ENCODE data around the gene PIP5KL1. TPM values are rescaled to one million over a fixed set of nuclear protein-coding genes. Genes with fewer than 3 reads are reported as not detected.

PIP5KL1 gene, protein sequence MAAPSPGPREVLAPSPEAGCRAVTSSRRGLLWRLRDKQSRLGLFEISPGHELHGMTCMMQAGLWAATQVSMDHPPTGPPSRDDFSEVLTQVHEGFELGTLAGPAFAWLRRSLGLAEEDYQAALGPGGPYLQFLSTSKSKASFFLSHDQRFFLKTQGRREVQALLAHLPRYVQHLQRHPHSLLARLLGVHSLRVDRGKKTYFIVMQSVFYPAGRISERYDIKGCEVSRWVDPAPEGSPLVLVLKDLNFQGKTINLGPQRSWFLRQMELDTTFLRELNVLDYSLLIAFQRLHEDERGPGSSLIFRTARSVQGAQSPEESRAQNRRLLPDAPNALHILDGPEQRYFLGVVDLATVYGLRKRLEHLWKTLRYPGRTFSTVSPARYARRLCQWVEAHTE
- 1.6 and 3.4 TPM in 2 replicates for total RNA-seq (2014; rRNA removed; shearing (Covaris generic))

DNA sequence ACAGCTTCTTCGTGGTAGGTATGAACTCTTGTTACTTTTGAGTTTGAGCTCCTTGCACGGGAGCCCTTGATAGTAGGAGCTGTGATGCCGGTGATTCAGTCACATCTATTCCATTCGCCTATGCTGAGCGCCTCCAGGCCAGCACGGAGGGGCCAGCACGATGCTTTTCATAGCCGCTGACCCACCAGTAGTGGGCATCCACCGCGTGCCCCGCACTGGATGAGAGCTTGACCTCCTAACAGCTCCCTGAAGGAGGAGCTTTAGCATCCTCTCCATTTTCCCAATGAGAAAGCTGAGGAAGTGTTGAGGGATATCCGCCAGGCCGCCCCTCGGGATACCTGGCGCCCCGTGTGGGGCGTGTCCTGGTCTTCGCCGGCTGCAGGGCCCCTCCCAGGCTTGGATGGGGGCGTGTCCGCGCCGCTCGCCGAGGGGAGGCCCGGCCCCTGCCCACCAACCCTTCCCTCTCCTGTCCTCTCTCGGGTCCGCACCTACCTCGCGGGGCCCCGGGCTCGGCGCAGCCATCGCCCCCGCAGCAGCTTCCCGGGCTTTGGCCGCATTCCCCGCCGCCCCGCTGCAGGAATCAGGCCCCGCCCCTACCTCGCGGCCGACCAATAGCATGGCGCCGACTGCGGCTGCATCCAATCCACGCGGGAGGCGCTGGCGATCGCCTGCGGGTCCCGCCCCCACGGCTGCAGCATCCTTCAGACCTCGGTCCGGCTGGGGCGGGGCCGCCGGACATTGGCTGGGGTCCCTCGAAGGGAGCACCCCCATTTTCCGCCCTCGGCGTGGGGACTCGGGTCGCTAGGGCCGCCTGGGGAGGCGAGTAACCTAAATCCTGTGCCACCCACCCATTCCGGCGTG, at the start of gene PIP5KL1:
Gene PIP5KL1, minus strand, starts transcription at position 547 of the 861 bp plus-strand sequence. Its CDS starts 25 bp downstream, at position 522.
- DNase-seq (ENCODE audit: low spot score): peak; percentile 90

DNA sequence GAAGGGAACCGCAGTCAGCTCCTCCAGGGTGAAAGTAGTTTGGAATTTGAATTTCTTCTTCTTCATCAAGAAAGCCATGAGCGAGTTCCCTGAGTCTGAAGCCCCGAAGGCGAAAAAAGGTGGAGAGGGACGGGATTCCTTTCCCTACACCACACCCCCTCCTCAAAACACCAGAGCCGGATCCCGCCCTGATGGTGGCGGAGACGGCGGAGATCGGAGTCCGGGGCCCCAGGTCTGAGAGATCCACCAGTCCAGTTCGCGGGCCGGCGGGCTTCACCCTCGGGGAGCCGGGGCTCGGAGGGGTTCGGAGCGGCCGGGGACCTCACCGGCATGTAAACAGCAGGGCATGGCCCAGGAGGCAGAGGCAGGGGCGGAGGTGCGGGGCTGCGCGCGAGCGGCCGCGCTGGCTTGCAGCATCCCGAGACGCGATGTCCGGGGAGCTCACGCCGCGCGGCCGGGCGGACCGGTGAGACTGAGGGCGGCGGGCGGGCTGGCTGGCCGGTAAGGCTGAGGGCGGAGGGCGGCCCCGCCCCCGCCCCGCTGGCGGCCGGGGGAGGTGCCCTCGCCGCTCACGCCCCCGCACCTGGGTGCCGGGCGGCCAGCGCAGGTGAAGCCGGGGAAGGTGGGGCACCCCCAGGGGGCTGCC, 49.6 kb upstream of the PIP5KL1 start:
- DNase-seq (ENCODE audit: low spot score): no peak

DNA sequence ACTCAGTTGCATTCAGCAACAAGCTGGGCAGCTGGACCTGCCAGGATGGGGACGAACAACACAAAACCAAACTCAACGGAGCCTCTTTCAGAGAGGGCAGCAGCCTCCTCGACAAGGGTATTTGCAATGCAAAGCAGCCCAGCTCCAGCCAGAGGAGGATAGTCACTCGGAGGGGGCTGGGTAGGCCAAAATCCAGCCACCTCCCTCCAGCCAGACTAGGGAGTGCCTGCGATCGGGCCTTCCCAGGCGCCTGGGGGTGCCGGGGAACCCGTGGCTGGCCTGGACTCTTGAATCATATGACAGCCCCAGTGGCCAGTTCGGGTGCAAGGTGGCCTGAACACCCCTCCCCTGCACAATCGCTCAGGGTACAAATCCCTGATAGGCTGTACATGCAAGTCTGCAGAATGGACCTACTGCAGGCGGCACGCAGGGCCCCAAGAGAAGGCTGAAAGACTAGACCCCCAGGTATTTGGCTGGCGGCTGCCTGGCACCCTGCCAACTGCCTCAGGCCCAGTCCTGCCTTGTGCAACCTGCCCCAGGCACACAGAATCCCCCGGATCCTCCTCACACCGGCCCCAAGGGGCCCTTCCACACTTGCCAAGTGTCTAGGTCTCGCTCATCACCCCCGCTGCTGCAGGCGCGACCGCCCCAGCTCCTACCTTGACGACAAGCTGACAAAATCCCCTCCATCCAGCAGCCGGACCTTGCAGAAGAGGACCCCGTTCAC, 48.9 kb upstream of the PIP5KL1 start:
- DNase-seq (ENCODE audit: low spot score): peak; percentile 58

DNA sequence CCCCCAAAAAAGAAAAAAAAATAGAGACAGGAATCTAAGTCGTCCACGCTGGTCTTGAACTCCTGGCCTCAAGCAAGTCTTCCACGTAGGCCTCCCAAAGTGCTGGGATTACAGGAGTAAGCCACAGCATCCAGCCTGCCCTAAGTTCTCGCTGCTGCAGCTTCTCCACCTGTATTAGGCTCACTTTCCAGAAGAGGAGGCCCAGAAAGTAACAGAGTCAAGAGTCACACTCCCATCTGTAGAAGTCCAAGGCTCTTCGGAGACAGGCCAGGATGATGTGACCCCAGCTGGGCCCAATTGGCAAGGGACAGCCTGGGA, 48.4 kb upstream of the PIP5KL1 start:
- DNase-seq (ENCODE audit: low spot score): no peak

DNA sequence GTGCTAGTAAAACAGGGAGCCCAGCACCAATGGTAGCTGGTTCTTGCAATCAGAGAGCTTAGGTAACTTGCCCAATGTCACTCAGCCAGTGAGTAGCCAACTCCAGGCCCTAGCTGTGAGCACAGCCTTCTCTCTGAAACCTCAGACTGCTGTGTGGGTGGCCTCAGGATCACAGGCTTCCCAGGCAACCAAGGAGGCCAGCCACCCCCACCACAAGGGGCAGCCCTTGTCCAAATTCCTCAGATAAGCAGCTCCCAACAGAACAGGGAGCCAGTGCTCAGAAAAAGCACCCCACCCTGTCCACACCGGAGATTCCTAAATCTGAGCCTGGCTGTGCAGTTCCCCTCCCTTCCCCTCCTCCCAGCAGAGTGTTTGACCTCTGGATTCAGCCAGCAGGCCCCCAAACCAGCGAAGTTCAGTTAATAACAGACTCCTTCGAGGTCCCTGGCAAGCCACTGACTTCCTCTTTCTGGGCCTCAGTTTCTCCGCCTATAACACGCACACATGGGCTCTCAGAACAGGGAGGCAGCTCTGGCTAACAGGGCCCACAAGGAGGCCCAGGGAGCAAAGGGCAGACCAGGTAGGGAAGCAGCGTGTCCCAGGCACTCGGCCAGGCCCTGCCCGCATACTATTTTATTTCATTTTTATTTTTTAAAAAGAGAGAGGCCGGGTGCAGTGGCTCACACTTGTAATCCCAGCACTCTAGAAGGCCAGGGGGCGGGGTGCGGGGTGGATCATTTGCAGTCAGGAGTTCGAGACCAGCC, 47.5 kb upstream of the PIP5KL1 start:
- peak; percentile 82 for DNase-seq (ENCODE audit: low spot score)

DNA sequence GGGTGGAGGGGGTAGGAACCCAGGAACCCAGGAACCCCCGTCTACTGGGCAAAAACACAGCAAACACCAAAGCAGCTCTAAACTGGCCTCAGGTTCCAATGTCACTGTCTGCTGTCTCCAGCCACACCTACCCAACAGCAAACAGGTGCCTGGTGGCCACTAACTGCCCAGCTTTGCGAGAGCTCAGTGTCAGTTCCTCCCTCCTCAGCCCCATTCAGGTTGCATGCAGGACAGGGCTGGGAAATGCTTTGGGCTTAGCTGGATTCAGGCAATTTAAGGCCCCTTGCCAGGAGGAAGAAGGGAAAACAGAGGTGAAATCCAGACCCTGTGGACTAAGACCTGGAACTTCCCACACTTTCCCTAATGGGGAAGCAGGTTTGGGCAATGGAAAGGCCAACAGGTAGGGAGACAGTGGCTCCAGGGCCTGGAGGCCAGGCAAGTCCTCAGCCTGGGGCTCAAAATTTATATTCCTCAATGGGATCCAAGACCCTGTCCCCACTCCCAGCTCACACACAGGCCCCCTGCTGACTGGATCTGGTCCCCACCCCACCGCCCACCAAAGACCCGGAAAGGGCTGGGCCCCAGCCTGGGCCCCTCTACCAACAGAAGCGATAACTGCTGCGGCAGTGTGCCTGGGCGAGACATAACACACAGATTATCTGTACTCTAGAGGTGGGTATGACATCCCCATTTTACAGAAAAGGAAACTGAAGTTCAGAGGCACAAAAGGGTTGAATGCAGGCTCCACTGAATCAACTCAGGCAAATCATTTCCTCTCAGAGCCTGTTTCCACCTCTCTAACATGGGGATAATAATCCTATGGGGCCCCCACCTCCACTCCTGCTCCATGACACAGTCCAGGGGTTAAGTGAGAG, 46.7 kb upstream of the PIP5KL1 start:
- no peak for DNase-seq (ENCODE audit: low spot score)

DNA sequence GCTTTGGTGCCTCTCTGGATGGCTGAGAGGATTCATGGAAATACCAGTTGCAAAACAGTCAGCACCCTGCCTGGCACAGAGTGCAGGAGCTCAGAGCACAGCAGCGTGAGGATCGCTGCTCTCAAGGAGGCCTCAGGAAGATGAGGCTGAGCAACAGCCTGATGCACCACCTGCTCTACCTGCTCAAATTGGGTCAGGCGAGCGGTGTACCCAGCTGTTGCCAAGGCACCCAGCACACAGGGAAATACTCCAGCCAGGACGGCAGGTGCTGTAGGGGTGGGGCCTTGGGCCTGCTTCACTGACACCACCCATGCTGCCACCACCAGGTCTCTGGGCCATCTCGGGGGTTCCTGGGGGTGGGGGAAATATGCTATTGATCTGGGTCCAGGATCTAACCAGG, 45.9 kb upstream of the PIP5KL1 start:
- no peak for DNase-seq (ENCODE audit: low spot score)

DNA sequence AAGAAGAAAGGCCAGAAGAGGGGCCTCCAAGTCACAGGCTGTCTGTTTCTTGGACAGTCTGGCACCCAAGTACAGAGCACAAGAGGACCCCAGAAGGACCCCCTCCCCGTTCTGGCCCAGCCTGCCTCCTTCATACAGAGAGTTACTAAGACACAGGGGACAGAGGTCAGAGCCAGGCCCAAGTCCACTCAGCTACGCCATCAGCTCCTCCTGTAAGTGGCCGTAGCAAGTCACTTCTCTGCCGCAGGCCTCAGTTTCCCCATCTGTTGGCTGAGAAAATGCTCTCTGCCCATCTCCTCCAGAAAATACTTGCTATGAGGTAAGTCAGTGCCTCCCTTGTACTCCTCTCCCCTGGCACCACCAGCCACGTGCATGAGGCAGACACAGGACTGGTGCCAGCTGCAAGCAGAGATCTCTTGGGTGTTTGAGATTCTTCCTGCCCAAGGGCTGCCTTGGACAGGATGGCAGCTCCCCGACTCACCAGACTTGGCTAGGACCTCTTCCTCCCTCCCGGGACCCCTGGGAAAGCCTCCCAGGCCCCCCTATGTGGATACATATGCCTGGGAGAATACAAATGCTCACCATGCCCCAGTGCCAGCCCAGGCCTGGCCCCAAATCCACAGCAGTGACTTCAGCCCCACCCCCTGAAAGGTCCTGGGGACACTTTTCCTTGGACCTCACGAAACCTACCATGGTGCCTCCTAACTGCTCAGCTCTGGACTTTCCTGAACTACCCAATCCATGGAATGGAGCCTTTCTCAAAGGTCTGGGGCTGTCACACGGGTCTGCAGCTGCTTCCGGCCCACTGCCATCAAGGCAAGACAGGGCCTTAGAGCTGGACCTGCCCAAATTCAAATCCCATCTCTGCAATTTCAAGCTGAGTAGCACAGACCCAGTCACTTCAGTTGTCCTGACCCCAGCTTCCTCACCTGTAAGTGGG, 45.1 kb upstream of the PIP5KL1 start:
- no peak for DNase-seq (ENCODE audit: low spot score)

DNA sequence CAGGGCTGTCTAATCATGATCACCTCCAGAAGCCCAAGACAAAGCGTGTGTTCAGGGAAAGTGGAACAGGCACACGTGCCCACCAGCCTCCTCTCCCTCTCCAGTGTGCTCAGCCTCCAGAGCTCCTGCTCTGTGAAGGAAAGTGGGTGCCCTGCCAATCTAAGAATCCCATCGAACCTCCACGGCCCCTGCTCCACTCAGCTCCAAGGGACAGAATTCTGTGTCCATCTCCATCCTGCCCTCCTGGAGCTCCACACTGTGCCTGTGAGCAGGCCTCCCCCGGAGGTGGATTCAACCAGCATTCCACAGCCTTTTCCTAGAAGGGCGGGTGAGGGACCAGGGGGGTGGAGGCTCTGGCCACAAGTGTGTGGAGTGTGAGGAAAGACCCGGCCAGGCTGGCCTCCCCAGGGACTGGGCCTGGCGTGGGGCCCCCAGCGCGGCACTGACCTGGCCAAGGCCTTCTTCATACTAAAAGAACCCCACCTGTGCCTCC, 44.2 kb upstream of the PIP5KL1 start:
- DNase-seq (ENCODE audit: low spot score): no peak

DNA sequence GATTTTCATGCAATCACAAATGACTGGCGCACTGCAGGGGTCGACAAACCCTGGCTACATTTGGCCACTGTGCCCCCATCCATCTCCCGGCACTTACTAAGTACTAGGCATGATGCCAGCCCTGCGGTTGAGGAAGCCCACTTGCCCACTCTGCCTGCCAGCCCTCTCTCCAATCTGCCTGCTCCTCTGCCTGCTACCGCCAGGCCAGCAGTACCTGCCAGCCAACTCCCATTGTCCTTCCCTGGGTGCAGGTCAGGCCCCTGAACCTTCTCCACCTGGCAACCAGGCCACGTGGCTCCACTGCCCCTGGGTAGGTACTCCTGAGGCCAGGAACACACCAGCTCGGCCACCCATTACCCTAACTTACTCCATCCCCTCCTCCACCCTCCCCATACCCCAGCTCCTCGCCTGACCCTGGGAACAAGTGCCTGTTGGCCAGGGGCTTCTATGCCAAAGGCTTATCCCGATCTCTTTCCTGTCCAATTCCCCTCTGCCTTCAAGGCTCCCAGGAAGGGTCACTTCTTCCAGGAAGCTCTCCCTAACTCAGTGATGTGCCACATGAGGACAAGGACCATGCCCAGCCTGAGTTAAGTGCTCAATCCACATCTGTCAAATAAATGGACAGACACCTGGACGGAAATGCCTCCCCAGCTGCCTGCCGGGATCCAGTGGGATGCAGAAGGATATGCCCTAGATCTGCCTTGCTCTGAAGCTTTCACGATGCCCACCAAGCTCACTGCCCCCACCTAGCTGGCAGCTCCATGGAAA, 43.6 kb upstream of the PIP5KL1 start:
- no peak for DNase-seq (ENCODE audit: low spot score)

DNA sequence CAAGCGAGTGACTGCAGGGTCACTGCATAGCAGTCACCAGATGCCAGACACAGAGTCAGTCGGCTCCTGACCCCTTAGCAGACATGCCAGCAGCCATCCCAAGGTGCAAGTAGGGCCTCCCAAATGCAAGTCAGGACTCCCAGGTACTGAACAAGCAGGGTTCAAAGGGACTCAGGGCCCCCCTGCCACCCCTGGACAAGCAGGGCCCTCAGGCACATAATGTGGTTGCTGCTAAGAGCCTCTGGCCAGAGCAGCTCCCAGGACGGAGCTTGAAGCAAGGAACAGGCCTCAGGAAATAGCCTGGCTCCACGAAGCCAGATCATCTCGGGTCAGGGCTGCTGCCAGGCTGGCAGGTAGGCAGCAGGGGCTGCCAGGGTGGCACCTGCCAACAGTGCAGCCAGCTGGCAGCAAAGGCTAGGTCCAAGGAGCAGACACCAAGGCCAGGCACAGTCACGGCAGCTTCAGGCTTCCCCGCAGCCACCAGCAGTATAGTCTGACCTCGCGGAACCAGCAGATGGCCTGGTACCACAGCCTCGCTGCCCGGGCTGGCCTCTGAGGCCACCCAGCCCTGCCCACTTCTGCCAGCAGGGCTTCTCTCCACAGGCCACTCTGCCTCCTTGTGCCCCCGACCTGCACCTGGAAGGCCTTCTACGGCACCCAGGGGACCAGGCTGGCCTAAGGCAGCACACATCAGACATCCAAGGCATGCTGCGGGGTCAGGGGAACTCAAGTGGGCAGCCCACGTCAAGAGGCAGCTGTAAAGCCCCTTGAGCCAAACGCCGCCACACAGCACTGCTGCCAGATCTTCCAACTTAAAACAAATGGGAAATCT, 42.8 kb upstream of the PIP5KL1 start:
- DNase-seq (ENCODE audit: low spot score): no peak

DNA sequence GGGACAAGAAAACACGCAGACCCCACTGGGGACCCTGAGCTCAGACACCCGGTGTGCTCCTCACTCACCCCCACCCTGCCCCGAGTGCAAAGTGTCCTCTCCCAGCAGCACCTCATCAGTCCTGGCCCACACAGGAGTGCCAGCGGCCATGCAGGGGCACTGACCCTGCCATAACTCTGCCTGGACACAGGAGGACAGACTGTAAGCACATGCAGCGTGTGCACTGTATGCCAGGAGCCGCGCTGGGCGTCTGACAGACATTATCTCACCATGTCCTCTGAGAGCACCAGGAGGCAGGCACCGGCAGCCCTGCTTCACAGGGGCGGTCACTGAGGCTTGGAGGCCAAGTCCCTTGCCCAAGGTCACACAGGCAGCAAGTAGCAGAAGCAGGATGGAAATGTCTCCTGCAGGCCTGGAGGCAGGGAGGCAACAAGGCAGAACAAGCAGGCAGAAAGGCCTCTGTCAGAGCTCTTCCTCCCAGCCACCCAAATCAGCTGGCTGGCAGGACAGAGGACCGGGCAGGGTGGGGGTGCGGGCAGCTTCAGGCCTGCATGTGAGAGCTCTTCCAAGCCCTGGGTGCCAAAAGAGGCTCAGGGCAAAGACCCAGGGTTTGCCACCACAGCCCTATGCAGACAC, 41.8 kb upstream of the PIP5KL1 start:
- DNase-seq (ENCODE audit: low spot score): no peak

DNA sequence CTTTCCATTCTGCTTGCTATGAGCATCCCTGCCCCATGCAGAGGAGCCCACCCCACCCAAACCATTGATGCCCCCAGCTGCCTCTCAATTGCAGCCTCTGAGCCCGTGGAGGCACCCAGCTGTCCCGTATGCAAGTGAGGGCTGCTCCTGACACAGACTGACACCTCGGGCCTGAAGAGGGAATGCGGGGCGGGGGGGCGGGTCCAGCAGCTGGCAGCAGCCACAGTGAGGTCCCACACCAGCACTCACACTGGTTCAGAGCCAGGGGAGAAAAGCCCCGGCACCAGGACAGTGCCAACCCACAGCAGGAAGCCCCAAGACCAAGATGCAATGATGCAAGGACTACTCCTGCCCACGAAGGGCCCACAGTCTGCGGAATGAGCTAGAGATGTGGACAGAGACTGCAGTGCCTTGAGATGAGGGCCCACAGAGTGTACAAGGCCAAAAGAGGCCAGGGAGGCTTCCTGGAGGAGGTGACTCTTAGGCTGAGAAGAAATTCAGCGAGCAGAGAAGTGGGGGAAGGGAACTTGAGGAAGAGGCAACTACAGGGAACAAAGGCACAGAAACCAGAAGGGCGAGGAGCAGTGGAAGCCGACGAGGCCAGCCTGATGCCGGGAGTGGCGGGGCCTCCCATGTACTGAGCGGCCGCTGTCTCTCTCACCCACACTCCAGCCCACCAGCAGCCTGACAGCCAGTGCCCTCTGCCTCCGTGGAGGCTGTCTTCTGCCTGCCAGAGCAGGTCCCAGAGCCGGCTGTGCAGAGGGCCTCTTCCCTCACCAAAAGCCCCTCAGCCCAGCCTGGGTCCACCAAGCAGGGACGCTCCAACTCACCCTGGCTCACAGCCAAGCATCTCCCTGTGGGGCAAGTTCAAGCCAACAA, 41.0 kb upstream of the PIP5KL1 start:
- DNase-seq (ENCODE audit: low spot score): peak; percentile 49

DNA sequence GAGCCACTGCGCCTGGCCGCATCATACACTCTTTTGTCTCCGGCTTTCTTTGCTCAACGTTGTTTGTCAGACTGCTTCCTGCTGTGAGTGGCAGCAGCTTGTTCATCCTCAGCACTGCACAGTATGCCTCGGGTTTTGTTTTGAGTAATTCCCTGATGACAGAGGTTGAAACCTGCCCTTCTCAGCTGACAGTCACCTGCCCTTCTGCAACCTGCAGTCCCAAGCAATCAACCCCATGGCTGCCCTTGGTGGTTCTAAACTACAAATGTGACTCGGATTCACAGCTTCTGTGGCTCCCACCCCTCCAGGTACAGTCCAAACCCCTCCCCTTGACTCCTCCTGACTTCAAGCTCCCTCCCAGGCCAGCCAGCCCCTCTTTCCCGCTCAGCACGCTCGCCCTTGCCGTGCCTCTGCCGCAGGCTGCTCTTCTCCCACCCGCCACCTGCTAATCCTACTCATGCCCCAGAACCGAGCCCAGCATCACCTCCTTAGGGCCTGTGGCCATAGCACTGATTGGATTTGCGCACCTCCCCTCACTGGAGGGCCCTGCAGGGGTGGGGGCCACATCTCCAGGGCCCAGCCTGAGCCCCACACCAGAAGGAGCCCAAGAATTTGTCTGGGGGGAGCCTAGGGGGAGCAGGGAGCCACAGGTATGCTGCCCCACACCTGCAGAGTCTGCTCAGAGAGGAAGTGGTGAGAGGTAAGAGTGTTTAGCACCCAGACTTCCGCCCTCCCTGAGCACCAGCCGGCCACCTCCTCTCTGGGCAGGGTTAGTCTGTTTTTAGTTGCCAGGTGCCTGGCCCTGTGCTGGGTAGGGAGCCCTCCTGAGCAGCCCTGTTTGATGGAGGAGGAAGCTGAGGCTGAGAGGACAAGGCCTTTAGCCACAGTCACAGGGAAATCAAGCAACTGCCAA, 40.1 kb upstream of the PIP5KL1 start:
- DNase-seq (ENCODE audit: low spot score): no peak

Measured in A172 (cell line).